ENCODE results near the gene PLEKHG4B.

The PLEKHG4B gene

GRCh38 chr5:136901-137300, 44.9 kb downstream of the PLEKHG4B start:
- DNase-seq = no peak

GRCh38 chr5:137741-138140, 45.8 kb downstream of the PLEKHG4B start:
- no peak for DNase-seq

- no peak for DNase-seq
These were observed 47.0 kb downstream of the PLEKHG4B start for GRCh38 chr5:138936-139335.

GRCh38 chr5:139579-140442, 47.8 kb downstream of the PLEKHG4B start:
- DNase-seq = no peak

GRCh38 chr5:140443-140829, 48.5 kb downstream of the PLEKHG4B start:
- DNase-seq = no peak

- no peak for DNase-seq
These were observed 49.2 kb downstream of the PLEKHG4B start for GRCh38 chr5:141211-141610.

- no peak for DNase-seq
These were observed 49.8 kb downstream of the PLEKHG4B start for GRCh38 chr5:141761-142160.

GRCh38 chr5:142246-142810, 50.4 kb downstream of the PLEKHG4B start:
- DNase-seq = no peak

GRCh38 chr5:143041-143440, 51.1 kb downstream of the PLEKHG4B start:
- no peak for DNase-seq

- DNase-seq = no peak
These were observed 53.0 kb downstream of the PLEKHG4B start for GRCh38 chr5:144941-145340.

GRCh38 chr5:145585-146323, 53.8 kb downstream of the PLEKHG4B start:
- DNase-seq = no peak

- DNase-seq = no peak
These were observed 55.8 kb downstream of the PLEKHG4B start for GRCh38 chr5:147751-148150.

GRCh38 chr5:149745-150485, 57.9 kb downstream of the PLEKHG4B start:
- no peak for DNase-seq

GRCh38 chr5:150746-151145, 58.8 kb downstream of the PLEKHG4B start:
- no peak for DNase-seq

- DNase-seq = no peak
These were observed 60.1 kb downstream of the PLEKHG4B start for GRCh38 chr5:152077-152476.

GRCh38 chr5:153256-153655, 61.3 kb downstream of the PLEKHG4B start:
- no peak for DNase-seq

GRCh38 chr5:154236-154635, 62.3 kb downstream of the PLEKHG4B start:
- DNase-seq = no peak

- DNase-seq = no peak
These were observed 62.9 kb downstream of the PLEKHG4B start for GRCh38 chr5:154826-155225.

GRCh38 chr5:155651-156410, 63.9 kb downstream of the PLEKHG4B start:
- no peak for DNase-seq

GRCh38 chr5:156411-157072, 64.6 kb downstream of the PLEKHG4B start:
- peak; percentile 16 for DNase-seq

GRCh38 chr5:157126-157715, 65.3 kb downstream of the PLEKHG4B start:
- DNase-seq = peak; percentile 19
